ENCODE data around the gene CDCP1.

Gene CDCP1

DNA sequence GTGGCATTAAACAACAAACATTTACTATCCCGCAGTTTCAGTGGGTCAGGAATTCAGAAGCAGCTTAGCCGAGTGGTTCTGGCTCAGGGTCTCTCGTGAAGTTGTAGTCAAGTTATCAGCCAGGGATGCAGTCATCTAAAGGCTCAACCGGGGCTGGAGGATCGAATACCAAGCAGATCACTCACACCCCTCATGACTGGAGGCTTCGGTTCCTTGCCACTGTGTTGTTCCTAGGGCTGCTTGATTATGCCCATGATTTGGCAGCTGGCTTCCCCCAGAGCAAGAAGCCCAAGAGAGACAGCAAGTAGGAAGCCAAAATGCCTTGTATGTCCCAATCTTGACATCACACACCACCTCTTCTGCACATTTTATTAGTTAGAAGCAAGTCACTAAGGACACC lies 33.9 kb upstream of the CDCP1 start:
- DNase-seq (ENCODE audit: extremely low read depth, low read depth) = no peak
- TF ChIP-seq, protein P1, sequence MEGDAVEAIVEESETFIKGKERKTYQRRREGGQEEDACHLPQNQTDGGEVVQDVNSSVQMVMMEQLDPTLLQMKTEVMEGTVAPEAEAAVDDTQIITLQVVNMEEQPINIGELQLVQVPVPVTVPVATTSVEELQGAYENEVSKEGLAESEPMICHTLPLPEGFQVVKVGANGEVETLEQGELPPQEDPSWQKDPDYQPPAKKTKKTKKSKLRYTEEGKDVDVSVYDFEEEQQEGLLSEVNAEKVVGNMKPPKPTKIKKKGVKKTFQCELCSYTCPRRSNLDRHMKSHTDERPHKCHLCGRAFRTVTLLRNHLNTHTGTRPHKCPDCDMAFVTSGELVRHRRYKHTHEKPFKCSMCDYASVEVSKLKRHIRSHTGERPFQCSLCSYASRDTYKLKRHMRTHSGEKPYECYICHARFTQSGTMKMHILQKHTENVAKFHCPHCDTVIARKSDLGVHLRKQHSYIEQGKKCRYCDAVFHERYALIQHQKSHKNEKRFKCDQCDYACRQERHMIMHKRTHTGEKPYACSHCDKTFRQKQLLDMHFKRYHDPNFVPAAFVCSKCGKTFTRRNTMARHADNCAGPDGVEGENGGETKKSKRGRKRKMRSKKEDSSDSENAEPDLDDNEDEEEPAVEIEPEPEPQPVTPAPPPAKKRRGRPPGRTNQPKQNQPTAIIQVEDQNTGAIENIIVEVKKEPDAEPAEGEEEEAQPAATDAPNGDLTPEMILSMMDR (IDR thresholded peaks at IDR 0.05; ENCODE audit: low read depth, low read length) = no peak

DNA sequence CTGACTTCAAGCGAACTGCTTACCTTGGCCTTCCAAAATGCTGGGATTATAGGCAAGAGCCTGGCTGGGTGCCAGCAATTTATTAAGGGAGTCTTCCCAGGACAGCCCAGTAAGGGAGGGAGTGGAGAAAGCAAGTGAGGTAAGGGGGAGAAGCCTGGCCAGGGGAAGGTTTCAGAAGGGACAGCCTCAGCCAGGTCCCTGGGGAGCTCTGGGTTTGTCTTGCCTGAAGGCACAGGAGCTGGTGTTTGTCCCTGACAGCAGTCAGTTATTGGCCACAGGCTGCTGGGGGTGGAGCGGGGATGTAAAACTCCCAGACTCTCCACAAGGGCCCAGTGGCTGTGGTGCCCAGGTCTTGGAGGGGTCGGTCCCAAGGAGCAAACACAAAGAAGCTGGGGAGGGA lies 33.0 kb upstream of the CDCP1 start:
- TF ChIP-seq, protein P1 (IDR thresholded peaks at IDR 0.05; ENCODE audit: low read depth, low read length) = no peak
- no peak for DNase-seq (ENCODE audit: extremely low read depth, low read depth)

DNA sequence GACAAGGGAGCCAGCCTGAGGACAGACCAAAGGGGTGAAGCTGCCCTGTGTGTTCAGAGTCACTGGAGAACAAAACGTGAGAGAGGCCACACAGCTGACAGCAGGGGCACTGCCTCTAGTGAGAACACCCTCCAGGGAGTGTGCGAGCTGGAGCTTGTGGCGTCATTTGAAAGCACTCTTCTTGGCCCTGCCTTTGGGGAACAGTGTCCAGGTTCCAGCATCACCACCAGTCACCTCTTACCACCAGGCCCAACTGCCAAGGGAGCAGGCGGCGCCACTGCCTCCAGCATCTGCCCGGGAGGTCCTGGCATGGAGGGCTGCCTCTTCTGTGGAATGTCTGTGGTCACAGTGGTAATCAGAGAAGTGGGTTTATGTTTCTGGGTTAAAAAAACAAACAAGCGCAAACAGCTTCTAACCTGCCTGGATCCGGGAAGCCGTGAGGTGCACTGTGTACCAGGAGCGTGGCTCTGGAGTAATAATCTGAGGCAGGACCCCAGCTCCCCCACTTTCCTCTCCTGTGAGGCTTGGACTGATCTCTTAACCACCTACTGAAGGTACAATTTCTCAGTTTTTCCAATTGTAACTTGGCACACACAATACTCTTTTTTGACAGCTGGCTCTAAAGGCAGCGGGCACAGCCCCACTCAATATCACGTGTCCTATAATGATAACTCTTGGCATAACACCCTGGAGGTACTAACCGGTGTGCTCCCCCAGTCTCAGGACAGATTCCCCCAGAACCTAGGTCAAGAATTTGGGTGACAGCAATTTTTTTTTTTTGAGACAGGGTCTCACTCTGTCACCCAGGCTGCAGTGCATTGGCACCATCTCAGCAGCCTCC lies 32.2 kb upstream of the CDCP1 start:
- peak; percentile 23 for DNase-seq (ENCODE audit: extremely low read depth, low read depth)
- TF ChIP-seq, protein P1 (IDR thresholded peaks at IDR 0.05; ENCODE audit: low read depth, low read length) = no peak

DNA sequence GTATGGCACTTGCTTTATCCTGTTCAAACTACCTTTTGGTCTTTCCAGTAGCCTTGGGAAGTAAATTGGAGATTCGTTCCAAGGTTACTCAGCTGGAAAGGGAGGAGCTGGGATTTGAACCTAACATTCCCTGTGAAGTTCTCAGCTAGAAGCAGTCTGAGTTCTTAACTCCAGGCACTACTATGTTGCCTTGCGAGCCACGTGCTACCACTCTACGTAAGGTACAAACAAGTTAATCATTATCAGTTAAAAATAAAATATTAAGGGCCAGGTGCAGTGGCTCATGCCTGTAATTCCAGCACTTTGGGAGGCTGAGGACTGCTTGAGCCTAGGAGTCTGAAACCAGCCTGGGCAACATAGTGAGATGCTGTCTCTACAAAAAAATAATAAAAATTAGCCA lies 30.7 kb upstream of the CDCP1 start:
- no peak for DNase-seq (ENCODE audit: extremely low read depth, low read depth)
- TF ChIP-seq, protein P1 (IDR thresholded peaks at IDR 0.05; ENCODE audit: low read depth, low read length) = no peak

DNA sequence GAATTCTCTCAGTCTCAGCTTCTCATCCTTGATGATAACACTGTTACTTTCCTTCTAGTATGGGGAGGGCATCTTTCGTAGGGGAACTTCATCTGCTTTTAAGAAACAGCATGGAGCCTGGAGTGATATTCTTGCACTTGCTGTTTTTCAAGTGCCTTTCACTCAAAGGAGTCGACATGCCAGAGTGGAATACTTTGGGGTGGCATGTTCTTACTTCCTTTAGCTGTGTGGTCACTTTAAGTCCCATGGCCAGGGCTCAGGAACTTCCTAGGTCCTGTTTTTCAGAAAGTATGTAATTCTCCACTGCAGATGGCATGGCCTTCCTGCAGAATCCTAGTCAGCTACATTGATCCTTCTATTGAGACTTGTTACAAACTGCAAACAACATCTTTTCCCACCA lies 28.1 kb upstream of the CDCP1 start:
- TF ChIP-seq, protein P1 (IDR thresholded peaks at IDR 0.05; ENCODE audit: low read depth, low read length) = no peak
- DNase-seq (ENCODE audit: extremely low read depth, low read depth) = no peak

DNA sequence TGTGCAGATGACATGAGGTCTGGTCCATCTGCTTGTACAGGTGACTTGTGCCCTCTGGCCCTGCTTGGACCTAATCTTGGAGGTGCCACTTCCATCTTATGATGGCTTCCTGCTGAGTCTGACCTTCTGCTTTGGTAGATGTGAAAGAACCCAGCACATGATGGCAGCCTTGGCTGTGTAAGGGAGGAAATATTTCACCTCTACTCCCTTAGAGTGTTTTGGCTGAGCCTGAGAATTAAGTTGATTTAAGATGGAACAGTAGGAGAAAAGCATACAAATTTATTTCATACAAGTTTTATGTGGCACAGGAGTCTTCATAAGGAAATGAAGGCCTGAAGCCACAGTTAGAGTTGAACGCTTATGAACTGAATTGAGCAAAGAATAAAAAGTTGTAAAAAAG lies 27.6 kb upstream of the CDCP1 start:
- DNase-seq (ENCODE audit: extremely low read depth, low read depth) = no peak
- TF ChIP-seq, protein P1 (IDR thresholded peaks at IDR 0.05; ENCODE audit: low read depth, low read length) = no peak

DNA sequence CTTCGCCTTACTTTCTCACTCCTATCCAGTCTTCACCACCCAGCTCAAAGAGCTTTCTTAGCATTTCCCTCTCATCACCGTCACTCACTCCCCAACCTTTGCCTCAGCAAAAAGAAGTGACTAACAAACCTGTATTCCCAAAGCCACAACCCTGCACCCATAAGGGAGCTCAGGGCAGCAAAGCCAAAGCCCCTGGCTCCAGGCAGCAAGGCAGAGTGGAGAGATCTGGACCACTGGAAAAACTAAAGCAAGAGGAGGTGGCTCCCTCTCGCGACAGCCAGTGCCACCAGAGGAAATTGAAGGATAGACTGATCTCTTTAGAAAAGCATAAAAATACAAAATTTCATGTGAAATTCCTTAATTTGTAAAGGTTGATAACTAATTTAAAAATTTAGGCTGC lies 25.1 kb upstream of the CDCP1 start:
- DNase-seq (ENCODE audit: extremely low read depth, low read depth) = no peak
- TF ChIP-seq, protein P1 (IDR thresholded peaks at IDR 0.05; ENCODE audit: low read depth, low read length) = no peak

All from AG09319 (cell line).